Stimulated activated CD4-positive, alpha-beta T cell treated with anti-CD3 and anti-CD28 coated beads, Interleukin-12 subunit alpha, Interleukin-12 subunit beta, amount 100 ng/mL, for 48 hours (primary cell): ENCODE measurements around the gene MYO18A.
"Not testable (repeated sequence)": the region's sequence is repeated elsewhere in the genome, so short reads cannot be mapped to it uniquely, and the experiment has no call there.

ENCODE experiments used
- DNase-seq, 3 donors: peaks; one replicate each; pipeline ENCODE4 v3.0.0-alpha.2; 2020; ENCODE audit warnings: low read depth in 2 of 3, low spot score in 1 of 3

The MYO18A gene

GRCh38 chr17:29108823-29109476 lies 71.2 kb downstream of the MYO18A start:
- DNase-seq = no peak

- no peak for DNase-seq
Measured at GRCh38 chr17:29107933-29108822, 72.0 kb downstream of the MYO18A start.

- DNase-seq = no peak
Measured at GRCh38 chr17:29107084-29107483, 73.1 kb downstream of the MYO18A start.

GRCh38 chr17:29103341-29103740 lies 76.9 kb downstream of the MYO18A start:
- DNase-seq = no peak

GRCh38 chr17:29102741-29103181 lies 77.4 kb downstream of the MYO18A start:
- no peak for DNase-seq

GRCh38 chr17:29102046-29102445 lies 78.2 kb downstream of the MYO18A start:
- no peak for DNase-seq

- no peak for DNase-seq
Measured at GRCh38 chr17:29100296-29100695, 79.9 kb downstream of the MYO18A start.

GRCh38 chr17:29099527-29099926 lies 80.7 kb downstream of the MYO18A start:
- DNase-seq = no peak

GRCh38 chr17:29096094-29096493 lies 84.1 kb downstream of the MYO18A start:
- no peak for DNase-seq

- DNase-seq = no peak
Measured at GRCh38 chr17:29095439-29095838, 84.8 kb downstream of the MYO18A start.

- no peak for DNase-seq
Measured at GRCh38 chr17:29094101-29094708, 86.0 kb downstream of the MYO18A start.

GRCh38 chr17:29093090-29093871 lies 86.9 kb downstream of the MYO18A start:
- DNase-seq = no peak

- no peak for DNase-seq
Measured at GRCh38 chr17:29091606-29092289, 88.5 kb downstream of the MYO18A start.

- DNase-seq = no peak
Measured at GRCh38 chr17:29090750-29091605, 89.2 kb downstream of the MYO18A start.

GRCh38 chr17:29090108-29090507 lies 90.1 kb downstream of the MYO18A start:
- DNase-seq = no peak

- no peak for DNase-seq
Measured at GRCh38 chr17:29089601-29090044, 90.6 kb downstream of the MYO18A start.

- DNase-seq = not testable (repeated sequence)
Measured at GRCh38 chr17:29088782-29089181, 91.4 kb downstream of the MYO18A start.

GRCh38 chr17:29086628-29087332 lies 93.4 kb downstream of the MYO18A start:
- DNase-seq = no peak

- DNase-seq = no peak
Measured at GRCh38 chr17:29085223-29085622, 95.0 kb downstream of the MYO18A start.
